Stimulated activated CD4-positive, alpha-beta T cell treated with anti-CD3 and anti-CD28 coated beads, TNF-alpha, amount 100 ng/mL, for 1 hour (primary cell): Measurements from ENCODE around the gene CYTIP.
"Not testable (repeated sequence)": the region's sequence is repeated elsewhere in the genome, so short reads cannot be mapped to it uniquely, and the experiment has no call there.

Experiments
- DNase-seq, 3 donors: peaks; one replicate each; pipeline ENCODE4 v3.0.0-alpha.2; 2020; ENCODE audit warnings: low read depth in 3 of 3, low spot score in 1 of 3

CYTIP gene

DNA sequence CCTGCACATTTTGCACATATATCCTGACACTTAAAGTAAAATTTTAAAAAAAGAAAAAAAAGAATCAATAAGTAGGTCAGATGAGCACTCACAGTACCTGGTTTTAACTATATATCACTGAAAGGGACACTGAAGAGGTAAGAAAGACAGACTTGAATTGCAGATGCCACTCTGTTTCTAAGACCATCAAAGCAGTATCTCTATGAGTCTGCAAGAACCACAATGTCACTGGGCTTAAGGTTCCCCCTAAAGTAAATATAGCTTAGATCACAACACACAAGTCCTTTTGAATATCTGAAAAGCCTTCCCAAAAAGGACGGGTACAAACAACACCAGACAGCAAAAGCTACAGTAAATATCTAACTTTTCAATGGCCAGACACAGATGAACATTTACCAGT lies 57.6 kb downstream of the CYTIP start:
- DNase-seq: no peak

DNA sequence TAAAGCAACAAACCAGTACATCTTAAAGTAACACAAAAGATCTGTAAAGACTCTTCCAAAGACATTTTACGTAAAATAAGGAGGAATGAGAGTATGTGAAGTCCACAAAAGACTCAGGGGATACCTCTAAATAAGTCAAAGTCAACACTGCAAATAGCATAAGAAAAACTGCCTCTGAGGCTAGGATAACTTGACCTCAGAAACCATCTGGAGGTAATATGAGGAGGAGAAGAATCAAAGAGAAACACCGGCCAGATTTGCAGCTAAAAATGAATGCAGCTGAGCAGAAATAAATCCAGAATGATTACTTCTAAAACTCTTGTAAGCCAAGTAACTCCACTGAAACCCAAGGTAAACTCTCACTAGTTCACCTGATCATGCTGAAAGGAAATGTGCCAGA lies 66.0 kb downstream of the CYTIP start:
- no peak for DNase-seq

DNA sequence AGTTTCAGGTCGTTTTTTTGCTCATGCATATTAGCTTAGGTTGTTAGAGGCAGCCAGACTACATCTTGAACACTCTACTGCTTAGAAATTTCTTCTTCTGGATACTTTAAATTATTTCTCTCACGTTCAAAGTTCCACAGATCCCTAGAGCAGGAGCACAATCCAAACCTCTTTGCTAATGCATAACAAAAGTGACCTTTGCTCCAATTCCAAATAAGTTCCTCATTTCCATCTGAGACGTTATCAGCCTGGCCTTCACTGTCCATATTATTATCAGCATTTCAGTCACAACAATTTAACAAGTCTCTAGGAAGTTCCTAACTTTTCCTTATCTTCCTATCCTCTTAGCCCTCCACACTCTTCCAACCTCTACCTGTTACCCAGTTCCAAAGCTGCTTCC lies 67.8 kb downstream of the CYTIP start:
- no peak for DNase-seq

DNA sequence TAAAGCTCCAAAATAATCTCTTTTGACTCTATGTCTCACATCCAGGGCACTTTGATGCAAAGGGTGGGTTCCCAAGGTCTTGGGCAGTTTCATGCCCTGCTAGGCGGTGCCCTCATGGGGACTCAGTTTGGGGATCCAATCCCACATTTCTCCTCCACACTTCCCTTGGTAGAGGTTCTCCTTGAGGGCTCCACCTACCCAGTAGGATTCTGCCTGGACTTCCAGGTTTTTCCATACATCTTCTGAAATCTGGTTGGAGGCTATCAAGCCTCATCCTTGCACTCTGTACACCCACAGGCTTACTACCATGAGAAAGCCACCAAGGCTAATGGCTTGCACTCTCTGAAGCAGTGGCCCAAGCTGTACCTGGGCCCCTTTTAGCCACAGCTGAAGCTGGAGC lies 68.5 kb downstream of the CYTIP start:
- DNase-seq: no peak

DNA sequence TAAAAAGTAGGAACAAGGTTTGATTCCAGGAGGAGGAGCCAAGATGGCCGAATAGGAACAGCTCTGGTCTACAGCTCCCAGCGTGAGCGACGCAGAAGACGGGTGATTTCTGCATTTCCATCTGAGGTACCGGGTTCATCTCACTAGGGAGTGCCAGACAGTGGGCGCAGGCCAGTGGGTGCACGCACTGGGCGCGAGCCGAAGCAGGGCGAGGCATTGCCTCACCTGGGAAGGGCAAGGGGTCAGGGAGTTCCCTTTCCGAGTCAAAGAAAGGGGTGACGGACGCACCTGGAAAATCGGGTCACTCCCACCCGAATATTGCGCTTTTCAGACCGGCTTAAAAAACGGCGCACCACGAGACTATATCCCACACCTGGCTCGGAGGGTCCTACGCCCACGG lies 75.4 kb downstream of the CYTIP start:
- not testable (repeated sequence) for DNase-seq

DNA sequence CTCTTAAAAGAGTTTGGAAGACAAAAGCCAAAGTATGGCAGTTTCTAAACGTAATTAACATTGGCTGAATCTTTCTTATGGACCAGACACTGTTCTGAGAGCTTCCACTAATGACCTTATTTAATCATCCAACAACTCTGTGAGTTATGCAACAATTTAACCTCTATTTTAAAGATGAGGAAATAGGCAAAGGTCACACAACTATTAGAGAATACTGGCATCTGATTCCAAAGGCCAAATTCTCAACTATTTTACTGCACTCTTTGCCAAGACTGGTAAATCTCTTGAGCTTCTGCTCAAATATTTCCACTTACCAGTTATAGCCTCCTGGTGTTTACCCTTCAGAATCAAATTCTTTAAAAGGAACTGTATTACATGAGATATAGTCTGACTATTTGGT lies 76.2 kb downstream of the CYTIP start:
- DNase-seq: no peak
